Activated CD4-positive, alpha-beta T cell treated with anti-CD3 and anti-CD28 coated beads, Interleukin-2, amount 50 U/mL, for 4 hours (primary cell): Measurements from ENCODE around the gene CAMK2D.
"Not testable (repeated sequence)": the region's sequence is repeated elsewhere in the genome, so short reads cannot be mapped to it uniquely, and the experiment has no call there.

Source experiments
- DNase-seq, 2 experiments: peaks; one replicate each; pipeline ENCODE4 v3.0.0-alpha.2; 2020

The CAMK2D gene

GRCh38 chr4:113727802-113728201 is 33.7 kb downstream of the CAMK2D start:
- no peak for DNase-seq

DNA sequence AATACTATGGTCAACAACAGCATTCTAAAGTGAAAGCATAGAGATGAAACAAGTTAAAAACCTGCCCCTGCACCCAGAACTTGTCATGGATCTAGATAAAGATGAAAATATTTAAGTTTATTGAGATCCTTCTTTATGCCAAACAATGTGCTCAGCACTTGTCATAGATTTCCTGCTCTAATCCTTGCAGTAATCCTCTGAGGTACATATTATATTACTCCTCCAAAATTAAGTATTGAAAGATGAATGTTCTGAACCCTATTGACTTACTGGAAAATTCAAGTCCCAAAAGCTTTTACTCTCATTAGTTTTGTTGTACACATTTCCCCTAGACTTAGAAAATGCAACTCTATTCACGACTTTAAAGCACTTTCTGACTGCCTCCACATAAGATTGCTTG is 35.6 kb downstream of the CAMK2D start:
- DNase-seq, result no peak

GRCh38 chr4:113718252-113718651 is 43.3 kb downstream of the CAMK2D start:
- DNase-seq, result no peak

- DNase-seq, result no peak
Observed at GRCh38 chr4:113711883-113712662, 49.5 kb downstream of the CAMK2D start.

DNA sequence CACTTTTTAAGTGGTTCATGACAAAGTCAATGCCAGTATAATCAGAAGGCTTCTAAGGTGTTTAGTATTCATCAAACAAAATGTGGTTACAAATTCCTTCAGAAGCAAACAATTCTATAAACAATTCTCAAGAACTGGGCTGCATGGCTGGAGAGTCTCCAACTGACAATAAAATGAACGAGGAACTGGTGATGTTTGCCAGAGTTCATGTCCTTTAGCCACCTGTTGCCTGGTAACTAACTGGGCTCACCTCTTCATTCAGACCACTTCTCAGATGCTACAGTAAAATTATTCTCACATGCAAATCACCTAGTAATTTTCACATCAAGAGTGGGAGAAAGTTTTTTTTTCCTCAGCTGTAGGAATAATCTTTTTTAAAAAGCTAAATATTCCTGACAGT is 53.3 kb downstream of the CAMK2D start:
- no peak for DNase-seq

GRCh38 chr4:113707048-113707447 is 54.5 kb downstream of the CAMK2D start:
- DNase-seq, result no peak

- DNase-seq, result not testable (repeated sequence)
Observed at GRCh38 chr4:113705097-113705496, 56.4 kb downstream of the CAMK2D start.

DNA sequence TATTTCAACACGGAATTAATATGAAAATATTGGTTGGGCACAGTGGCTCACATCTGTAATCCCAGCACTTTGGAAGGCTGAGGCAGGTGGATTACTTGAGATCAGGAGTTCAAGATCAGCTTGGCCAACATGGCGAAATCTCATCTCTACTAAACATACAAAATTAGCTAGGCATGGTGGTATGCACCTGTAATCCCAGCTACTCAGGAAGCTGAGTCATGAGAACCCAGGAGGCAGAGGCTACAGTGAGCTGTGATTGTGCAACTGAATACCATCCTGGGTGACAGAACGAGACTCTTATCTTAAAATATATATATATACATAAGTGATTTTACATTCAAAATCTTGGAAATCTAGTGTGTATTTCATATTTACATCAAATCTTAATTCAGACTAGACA is 58.9 kb downstream of the CAMK2D start:
- DNase-seq, result not testable (repeated sequence)

DNA sequence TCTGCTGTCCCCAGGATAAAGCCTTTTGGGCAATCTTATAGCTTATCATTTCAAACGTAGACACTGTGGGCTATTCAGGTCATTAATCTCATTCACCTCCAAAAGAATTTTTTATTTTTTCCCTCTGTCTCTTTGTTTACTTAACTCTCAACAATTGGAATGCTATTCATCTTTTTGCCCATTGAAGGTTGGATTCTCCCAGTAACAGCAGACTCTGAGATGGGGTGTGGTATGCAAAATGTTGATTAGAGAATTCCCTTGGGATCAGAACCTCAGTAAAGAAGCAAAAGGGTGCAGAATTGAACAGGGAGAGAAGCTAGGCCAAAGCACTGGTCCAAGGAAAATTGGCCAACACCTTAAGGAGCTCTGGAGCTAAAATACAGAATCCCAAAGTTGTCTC is 60.4 kb downstream of the CAMK2D start:
- DNase-seq, result no peak

DNA sequence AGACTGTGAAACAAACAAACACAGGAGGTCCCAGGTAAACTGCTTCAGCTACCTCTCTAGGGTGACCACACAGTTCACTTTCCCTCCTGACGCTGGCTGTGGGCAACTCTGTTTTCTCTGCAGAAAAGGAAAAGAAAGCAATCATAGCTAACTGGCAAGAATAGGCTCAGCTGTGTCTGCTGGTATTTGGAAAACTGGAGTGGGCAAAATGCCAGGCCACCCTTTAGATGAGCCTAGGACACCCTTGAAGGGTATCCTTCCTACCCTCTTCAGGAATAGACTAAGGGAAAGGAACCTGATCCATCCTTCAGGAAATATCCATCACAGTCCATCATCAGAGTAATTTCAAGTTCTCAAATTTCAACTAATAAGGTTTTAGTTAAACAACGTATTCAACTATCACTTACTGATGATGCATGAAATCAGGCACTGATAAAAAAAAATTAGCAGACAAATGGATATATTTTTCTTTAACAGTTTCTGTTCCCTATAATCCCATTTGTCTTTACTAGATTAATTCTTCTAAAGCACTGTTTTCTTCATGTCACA is 60.9 kb downstream of the CAMK2D start:
- DNase-seq, result no peak

- DNase-seq, result no peak
Observed at GRCh38 chr4:113699772-113700171, 61.8 kb downstream of the CAMK2D start.

- DNase-seq, result no peak
Observed at GRCh38 chr4:113697429-113697828, 64.1 kb downstream of the CAMK2D start.

- DNase-seq, result no peak
Observed at GRCh38 chr4:113695328-113696169, 66.0 kb downstream of the CAMK2D start.

DNA sequence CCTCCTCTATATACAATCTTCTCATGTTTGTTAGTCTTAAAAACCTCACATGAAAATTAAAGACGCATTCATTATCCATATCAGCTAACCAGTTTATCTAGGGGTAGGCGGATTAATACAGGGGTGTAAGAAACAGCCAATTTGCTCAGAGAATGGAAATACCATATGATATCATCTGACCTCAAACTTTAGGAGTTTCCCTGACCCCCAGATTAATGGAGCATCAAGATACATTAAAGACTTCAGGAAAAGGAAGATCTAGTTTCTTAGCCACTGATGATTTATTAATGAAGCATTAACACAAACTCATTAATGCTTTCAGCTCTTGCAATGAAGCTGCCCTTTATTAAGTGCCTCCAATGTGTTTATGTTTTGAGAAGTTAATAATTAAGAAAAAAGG is 67.5 kb downstream of the CAMK2D start:
- no peak for DNase-seq

DNA sequence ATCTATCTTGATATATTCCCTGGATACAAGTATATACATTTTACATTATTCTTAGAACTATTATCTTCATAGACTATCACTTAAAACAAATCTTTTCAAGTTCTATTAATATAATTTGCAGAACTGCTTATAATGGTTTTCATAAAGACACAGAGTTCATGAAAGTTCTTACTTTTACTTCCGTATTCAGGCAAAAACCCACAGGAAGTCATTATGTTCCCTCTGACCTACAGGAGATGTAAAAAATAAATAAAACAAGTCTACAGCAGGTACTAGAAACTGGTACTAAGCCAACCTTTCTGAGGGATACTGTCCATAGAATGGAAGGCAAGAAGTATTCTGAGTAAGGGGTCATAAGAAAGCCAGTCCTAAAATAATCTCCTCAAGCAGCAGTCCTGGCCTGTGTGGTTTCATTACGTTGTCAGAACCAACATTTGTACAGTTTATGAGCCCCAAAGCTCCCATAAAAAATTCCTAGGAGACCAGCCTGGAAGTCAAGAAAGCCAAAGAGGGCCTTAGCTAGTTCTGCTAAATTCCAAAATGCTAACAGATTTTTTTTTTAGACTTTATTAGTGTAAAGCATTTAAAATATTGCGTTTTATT is 68.6 kb downstream of the CAMK2D start:
- no peak for DNase-seq

- no peak for DNase-seq
Observed at GRCh38 chr4:113691676-113692075, 69.9 kb downstream of the CAMK2D start.

GRCh38 chr4:113689394-113689793 is 72.1 kb downstream of the CAMK2D start:
- DNase-seq, result no peak

DNA sequence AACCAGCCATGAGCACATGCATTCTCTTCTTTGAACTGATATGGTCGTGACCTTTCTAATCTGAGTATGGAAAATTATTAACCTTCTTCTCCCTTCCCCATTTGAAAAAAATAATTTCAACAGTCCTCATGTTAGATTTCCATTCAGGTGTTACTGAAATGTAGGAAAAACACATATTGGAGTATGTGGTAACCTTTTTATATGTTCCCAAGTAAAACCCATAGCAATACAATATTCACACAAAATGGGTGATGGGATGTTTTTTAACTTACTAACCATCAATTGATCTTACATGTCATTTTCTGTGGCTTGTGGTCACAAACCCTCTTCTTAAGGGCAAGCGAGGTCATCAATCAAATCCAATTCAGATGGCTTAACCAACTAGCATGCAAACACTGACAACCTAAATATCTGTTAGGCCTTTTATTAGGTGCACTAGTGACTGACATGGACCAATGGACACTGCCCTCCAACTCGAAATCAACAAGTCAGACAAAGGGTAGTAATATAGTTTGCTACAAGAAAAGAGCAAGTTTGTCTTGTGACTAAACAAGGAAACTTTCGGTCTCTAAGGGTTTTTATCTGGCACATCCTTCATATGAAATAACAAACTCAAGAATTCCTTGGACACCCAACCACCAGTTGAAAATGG is 74.3 kb downstream of the CAMK2D start:
- DNase-seq, result no peak

DNA sequence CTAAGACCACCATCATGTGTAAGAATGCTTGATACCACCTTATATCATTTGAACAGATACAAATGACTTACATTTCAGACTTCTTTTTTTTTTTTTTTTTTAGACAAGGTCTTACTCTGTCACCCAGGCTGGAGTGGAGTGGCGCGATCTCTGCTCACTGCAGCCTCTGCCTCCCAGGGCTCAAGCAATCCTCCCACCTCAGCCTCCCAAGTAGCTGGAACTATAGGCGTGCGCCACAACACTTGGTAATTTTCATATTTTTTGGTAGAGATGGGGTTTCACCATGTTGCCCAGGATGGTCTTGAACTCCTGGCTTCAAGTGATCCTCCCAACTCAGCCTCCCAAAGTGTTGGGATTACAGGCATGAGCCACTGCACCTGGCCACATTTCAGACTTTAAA is 76.4 kb downstream of the CAMK2D start:
- not testable (repeated sequence) for DNase-seq

DNA sequence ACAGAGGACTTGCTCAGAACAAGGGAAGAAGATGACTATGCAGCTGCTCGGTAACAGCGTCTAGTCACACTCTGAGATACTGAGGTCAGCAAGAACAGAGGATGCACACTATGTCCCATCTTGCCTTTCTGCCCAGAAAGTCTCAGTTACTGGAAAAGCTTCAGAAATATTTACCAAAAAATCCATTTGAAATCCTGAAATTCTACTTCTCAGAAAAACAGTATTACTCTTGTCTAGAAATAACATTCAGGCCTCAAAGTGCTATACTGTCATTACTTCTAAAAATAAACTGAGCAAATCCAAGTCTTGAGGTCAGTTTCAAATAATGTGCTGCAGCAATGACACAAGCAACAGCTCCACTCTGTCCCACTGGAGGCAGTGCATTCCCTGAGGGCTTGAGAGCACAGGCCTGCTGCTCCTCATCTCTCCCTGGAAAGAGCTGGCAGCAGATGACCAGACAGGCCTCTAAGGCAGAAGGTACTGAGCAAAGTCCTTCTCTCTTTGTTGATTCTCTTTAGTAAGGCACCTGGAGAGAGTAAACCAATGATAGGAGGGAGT is 76.9 kb downstream of the CAMK2D start:
- DNase-seq, result peak in 1 of 2 experiments; percentile 15

- DNase-seq, result peak; percentile 64 to 73
Observed at GRCh38 chr4:113682730-113683537, 78.6 kb downstream of the CAMK2D start.

- DNase-seq, result no peak
Observed at GRCh38 chr4:113678641-113679040, 82.9 kb downstream of the CAMK2D start.
